Naive thymus-derived CD8-positive, alpha-beta T cell (primary cell): ENCODE measurements around the gene ABCA7. TPM values are rescaled to one million over a fixed set of nuclear protein-coding genes. Genes with fewer than 3 reads are reported as not detected.

Experiments used
- ATAC-seq, 2 donors: fragments of 150-1000 bp; cut with Tn5 transposase in 1 of 2; sonication (Bioruptor Pico), chemical (Tn5 transposase) in 1 of 2; 1 replicate in 1 of 2; 2 replicates in 1 of 2; pipeline ENCODE4 v1.10.0; 2021; ENCODE audit warnings: mild to moderate bottlenecking in 2 of 2, moderate library complexity in 2 of 2
- POLR2A ChIA-PET: fragments of 350-600 bp; sonication (Branson Sonifier 250); formaldehyde crosslinking; loops from one replicate; lab custom pipeline; 2021; ENCODE audit warnings: antibody characterized with exemption; lab: Charles Lee
- DNase-seq, 10 donors: peaks; one replicate each; pipeline versions ENCODE4 v3.0.0 to v3.0.0-alpha.2; 2020 to 2022
- H3K27ac Mint-ChIP-seq, 10 donors: one replicate each; pipeline ENCODE4 v1.8.0; 2020 to 2022; ENCODE audit warnings: mild to moderate bottlenecking in 10 of 10, mixed read lengths in 10 of 10, moderate library complexity in 4 of 10, inconsistent platforms in 1 of 10
- H3K27me3 Mint-ChIP-seq, 5 donors: one replicate each; pipeline ENCODE4 v1.8.0; 2021 to 2022; ENCODE audit warnings: mixed read lengths in 5 of 5
- H3K36me3 Mint-ChIP-seq, 3 donors: one replicate each; pipeline ENCODE4 v1.8.0; 2020 to 2022; ENCODE audit warnings: mixed read lengths in 3 of 3, mild to moderate bottlenecking in 2 of 3, inconsistent platforms in 1 of 3
- H3K4me1 Mint-ChIP-seq, 4 donors: one replicate each; pipeline ENCODE4 v1.8.0; 2021 to 2022; ENCODE audit warnings: mixed read lengths in 4 of 4
- H3K4me3 Mint-ChIP-seq, 10 donors: one replicate each; pipeline ENCODE4 v1.8.0; 2020 to 2022; ENCODE audit warnings: mild to moderate bottlenecking in 10 of 10, mixed read lengths in 10 of 10, moderate library complexity in 6 of 10, inconsistent platforms in 1 of 10
- H3K9me3 Mint-ChIP-seq, 9 donors: one replicate each; pipeline ENCODE4 v1.8.0; 2020 to 2022; ENCODE audit warnings: mixed read lengths in 9 of 9, mild to moderate bottlenecking in 3 of 9, inconsistent platforms in 1 of 9, moderate library complexity in 1 of 9
- polyA plus RNA-seq, 3 donors: library from polyadenylated mRNA; unstranded; fragments of 300-500 nt; fragmentation: Illumina TruSeq; gene quantifications; one replicate each; pipeline ENCODE4 v1.2.3, GENCODE V29; 2021
- total RNA-seq, 8 experiments: library from RNA in 2 of 8; stranded (reverse) in 2 of 8; gene quantifications; one replicate each; pipeline ENCODE4 v1.2.3 and lab custom pipeline; 2021 to 2026

ABCA7 gene
- total and polyA plus RNA-seq, 5 experiments from 2014 or later: 4.2 to 232 (median 14.4) TPM

GRCh38 chr19:1070576-1070930 is 30.6 kb downstream of the ABCA7 start:
- DNase-seq: peak in 3 of 10 donors; percentile 10 to 60 (median 15)
- peaks cover 22 to 59% (median 53%) of the 10 kb centered on the region in 4 donors for H3K4me1 Mint-ChIP-seq
- POLR2A ChIA-PET: interaction anchor here (0.7 to 31.7 kb wide), 10 partner anchors 11 to 410 kb away, joined by 3 to 2279 read pairs (median 4); partner anchors contain the start of genes ABCA7, CIRBP, CNN2 and GPX4
- H3K27ac Mint-ChIP-seq: peak overlapping the region; percentile 46 to 97 (median 95)
- H3K9me3 Mint-ChIP-seq: no peaks in the 10 kb centered on the region
- peak overlapping the region in 9 of 10 donors; percentile 26 to 99 (median 90) for H3K4me3 Mint-ChIP-seq
- peaks cover 0 to 53% (median 27%) of the 10 kb centered on the region in 3 donors for H3K36me3 Mint-ChIP-seq
- H3K27me3 Mint-ChIP-seq: peaks cover 0 to 4% (median 0%) of the 10 kb centered on the region in 5 donors
- ATAC-seq: no peak

- Mint-ChIP-seq H3K27me3 (peaks cover 0 to 4% (median 0%) of the 10 kb centered on the region in 5 donors), H3K36me3 (peaks cover 0 to 59% (median 33%) of the 10 kb centered on the region in 3 donors), H3K27ac (peak overlapping the region; percentile 87 to 98 (median 96)), H3K9me3 (no peaks in the 10 kb centered on the region), H3K4me3 (peak overlapping the region; percentile 75 to 99 (median 88)), H3K4me1 (peaks cover 29 to 59% (median 53%) of the 10 kb centered on the region in 4 donors)
- ATAC-seq: no peak
- DNase-seq: peak in 2 of 10 donors; percentile 29 to 62
- POLR2A ChIA-PET: interaction anchor here (1.0 to 31.7 kb wide), 10 partner anchors 11 to 411 kb away, joined by 3 to 2279 read pairs (median 4); partner anchors contain the start of genes ABCA7, CNN2, GPX4 and POLR2E
These were observed 31.3 kb downstream of the ABCA7 start for GRCh38 chr19:1070931-1071791.

GRCh38 chr19:1072371-1073015 is 32.6 kb downstream of the ABCA7 start:
- Mint-ChIP-seq H3K4me3 (peak overlapping the region; percentile 75 to 97 (median 86)), H3K27ac (peak overlapping the region; percentile 87 to 98 (median 96)), H3K4me1 (peaks cover 33 to 65% (median 57%) of the 10 kb centered on the region in 4 donors), H3K27me3 (peaks cover 0 to 4% (median 0%) of the 10 kb centered on the region in 5 donors), H3K9me3 (no peaks in the 10 kb centered on the region), H3K36me3 (peaks cover 0 to 70% (median 39%) of the 10 kb centered on the region in 3 donors)
- DNase-seq (peak in 2 of 10 donors; percentile 13 to 25), ATAC-seq (no peak)
- POLR2A ChIA-PET: interaction anchor here (0.7 to 31.7 kb wide), 9 partner anchors 1 to 201 kb away, joined by 3 to 2279 read pairs (median 621); partner anchors contain the start of genes ABCA7, ARHGAP45, CNN2 and GPX4

- POLR2A ChIA-PET: interaction anchor here (0.7 to 31.7 kb wide), 7 partner anchors 2 to 78 kb away, joined by 3 to 2279 read pairs (median 768); partner anchors contain the start of genes ABCA7, ARHGAP45, CNN2 and GPX4
- Mint-ChIP-seq H3K4me3 (peak overlapping the region; percentile 55 to 97 (median 85)), H3K27me3 (peaks cover 0 to 4% (median 0%) of the 10 kb centered on the region in 5 donors), H3K36me3 (peaks cover 0 to 76% (median 46%) of the 10 kb centered on the region in 3 donors), H3K9me3 (no peaks in the 10 kb centered on the region), H3K27ac (peak overlapping the region; percentile 87 to 98 (median 96)), H3K4me1 (peaks cover 33 to 71% (median 58%) of the 10 kb centered on the region in 4 donors)
- DNase-seq: peak in 4 of 10 donors; percentile 37 to 74 (median 48)
- ATAC-seq: no peak
These were observed 33.4 kb downstream of the ABCA7 start for GRCh38 chr19:1073063-1073955.

DNA sequence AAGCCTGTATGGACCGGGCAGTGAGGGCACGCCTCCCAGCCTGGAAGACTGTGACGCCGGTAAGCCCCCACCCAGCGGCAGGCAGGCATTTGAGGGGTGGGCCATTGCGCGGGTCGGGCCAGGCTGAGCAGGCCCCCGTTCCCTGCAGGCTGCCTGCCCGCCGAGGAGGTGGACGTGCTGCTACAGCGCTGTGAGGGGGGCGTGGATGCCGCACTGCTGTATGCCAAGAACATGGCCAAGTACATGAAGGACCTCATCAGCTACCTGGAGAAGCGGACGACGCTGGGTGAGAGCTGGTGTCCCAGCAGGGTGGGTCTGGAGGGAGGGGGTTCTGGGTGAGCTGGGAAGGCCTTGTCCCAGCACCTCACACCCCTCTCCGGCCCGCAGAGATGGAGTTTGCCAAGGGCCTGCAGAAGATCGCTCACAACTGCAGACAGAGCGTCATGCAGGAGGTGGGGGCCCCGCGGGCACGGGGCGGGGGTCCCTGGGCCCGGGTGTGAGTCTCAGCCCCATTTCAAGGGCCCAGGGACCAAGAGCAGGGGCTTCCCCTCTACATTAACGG is 34.1 kb downstream of the ABCA7 start:
- DNase-seq (peak in 1 of 10 donors; percentile 50), ATAC-seq (peak in 1 of 2 donors; percentile 0)
- Mint-ChIP-seq H3K27me3 (peaks cover 0 to 4% (median 0%) of the 10 kb centered on the region in 5 donors), H3K9me3 (no peaks in the 10 kb centered on the region), H3K4me3 (peak overlapping the region; percentile 65 to 97 (median 80)), H3K36me3 (peaks cover 0 to 75% (median 42%) of the 10 kb centered on the region in 3 donors), H3K27ac (peak overlapping the region; percentile 82 to 98 (median 96)), H3K4me1 (peaks cover 27 to 68% (median 54%) of the 10 kb centered on the region in 4 donors)
- POLR2A ChIA-PET: interaction anchor here (0.9 to 31.7 kb wide), 12 partner anchors 2 to 201 kb away, joined by 3 to 2279 read pairs (median 104); partner anchors contain the start of genes ABCA7, ARHGAP45, CIRBP and CNN2

GRCh38 chr19:1074544-1075283 is 34.8 kb downstream of the ABCA7 start:
- peaks cover 0 to 75% (median 38%) of the 10 kb centered on the region in 3 donors for H3K36me3 Mint-ChIP-seq

GRCh38 chr19:1076046-1076386 is 36.1 kb downstream of the ABCA7 start:
- H3K27me3 Mint-ChIP-seq: peaks cover 0 to 4% (median 0%) of the 10 kb centered on the region in 5 donors
- no peak for ATAC-seq
- no peaks in the 10 kb centered on the region for H3K9me3 Mint-ChIP-seq
- POLR2A ChIA-PET: interaction anchor here (0.6 to 31.7 kb wide), 19 partner anchors 4 to 584 kb away, joined by 3 to 2279 read pairs (median 7); partner anchors contain the start of genes ABCA7, ARHGAP45, CIRBP and CNN2
- H3K4me3 Mint-ChIP-seq: peak overlapping the region; percentile 77 to 96 (median 86)
- DNase-seq: peak in 2 of 10 donors; percentile 35
- H3K4me1 Mint-ChIP-seq: peaks cover 23 to 65% (median 59%) of the 10 kb centered on the region in 4 donors
- peak overlapping the region; percentile 97 to 100 (median 99) for H3K27ac Mint-ChIP-seq
- H3K36me3 Mint-ChIP-seq: peaks cover 0 to 77% (median 36%) of the 10 kb centered on the region in 3 donors

More at GRCh38 chr19:1074544-1075283, 34.8 kb downstream of the ABCA7 start:
- Mint-ChIP-seq H3K27ac (peak overlapping the region; percentile 97 to 100 (median 99)), H3K27me3 (peaks cover 0 to 4% (median 0%) of the 10 kb centered on the region in 5 donors), H3K4me3 (peak overlapping the region; percentile 77 to 96 (median 86)), H3K9me3 (no peaks in the 10 kb centered on the region), H3K4me1 (peaks cover 23 to 63% (median 51%) of the 10 kb centered on the region in 4 donors)
- DNase-seq (peak; percentile 91 to 100 (median 95)), ATAC-seq (peak; percentile 37 to 42)
- POLR2A ChIA-PET: interaction anchor here (0.6 to 31.7 kb wide), 18 partner anchors 3 to 1873 kb away, joined by 3 to 2279 read pairs (median 9); partner anchors contain the start of genes ABCA7, ARHGAP45, CIRBP and CNN2

GRCh38 chr19:1076951-1077350 is 37.0 kb downstream of the ABCA7 start:
- ATAC-seq (peak; percentile 64 to 73), DNase-seq (peak; percentile 83 to 99 (median 94))
- peak overlapping the region; percentile 78 to 96 (median 90) for H3K4me3 Mint-ChIP-seq
- peaks cover 0 to 78% (median 32%) of the 10 kb centered on the region in 3 donors for H3K36me3 Mint-ChIP-seq
- no peaks in the 10 kb centered on the region for H3K9me3 Mint-ChIP-seq
- H3K27ac Mint-ChIP-seq: peak overlapping the region; percentile 97 to 100 (median 99)
- H3K27me3 Mint-ChIP-seq: peaks cover 0 to 4% (median 0%) of the 10 kb centered on the region in 5 donors
- peaks cover 19 to 67% (median 60%) of the 10 kb centered on the region in 4 donors for H3K4me1 Mint-ChIP-seq
- POLR2A ChIA-PET: interaction anchor here (0.6 to 31.7 kb wide), 15 partner anchors 5 to 976 kb away, joined by 3 to 2279 read pairs (median 8); partner anchors contain the start of genes ABCA7, ARHGAP45, CIRBP and CNN2

DNA sequence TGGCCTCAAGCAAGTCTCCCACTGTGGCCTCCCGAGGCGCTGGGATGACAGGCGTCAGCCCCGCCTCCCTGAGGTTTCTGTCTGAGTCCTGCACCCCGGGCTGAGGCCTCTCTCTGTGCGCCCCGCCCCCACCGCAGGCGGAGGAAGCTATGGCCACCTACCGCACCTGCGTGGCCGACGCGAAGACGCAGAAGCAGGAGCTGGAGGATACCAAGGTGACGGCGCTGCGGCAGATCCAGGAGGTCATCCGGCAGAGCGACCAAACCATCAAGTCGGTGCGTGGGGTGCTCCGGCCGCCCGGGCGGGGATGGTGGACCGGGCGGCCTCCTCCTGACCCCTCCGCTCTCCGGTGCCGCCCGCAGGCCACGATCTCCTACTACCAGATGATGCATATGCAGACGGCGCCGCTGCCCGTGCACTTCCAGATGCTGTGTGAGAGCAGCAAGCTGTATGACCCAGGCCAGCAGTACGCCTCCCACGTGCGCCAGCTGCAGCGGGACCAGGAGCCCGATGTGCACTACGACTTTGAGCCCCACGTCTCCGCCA is 39.7 kb downstream of the ABCA7 start:
- DNase-seq: peak in 8 of 10 donors; percentile 51 to 85 (median 56)
- H3K27me3 Mint-ChIP-seq: peaks cover 0 to 4% (median 0%) of the 10 kb centered on the region in 5 donors
- H3K36me3 Mint-ChIP-seq: peaks cover 0 to 78% (median 27%) of the 10 kb centered on the region in 3 donors
- H3K4me3 Mint-ChIP-seq: peak overlapping the region; percentile 78 to 96 (median 90)
- peaks cover 14 to 60% (median 52%) of the 10 kb centered on the region in 4 donors for H3K4me1 Mint-ChIP-seq
- no peak for ATAC-seq
- POLR2A ChIA-PET: interaction anchor here (0.7 to 31.7 kb wide), 15 partner anchors 2 to 1424 kb away, joined by 3 to 2279 read pairs (median 7); partner anchors contain the start of genes ABCA7, ARHGAP45, CIRBP and CNN2
- H3K27ac Mint-ChIP-seq: peak overlapping the region; percentile 82 to 100 (median 99)
- no peaks in the 10 kb centered on the region for H3K9me3 Mint-ChIP-seq
